Activated naive CD8-positive, alpha-beta T cell treated with anti-CD3 and anti-CD28 coated beads, Interleukin-2, amount 10 ng/mL, durations not matched to agents 7 days and 5 days (primary cell): ENCODE measurements around the gene CSNK2A2. TPM values are rescaled to one million over a fixed set of nuclear protein-coding genes. Genes with fewer than 3 reads are reported as not detected.

Source experiments
- ATAC-seq: fragments of 150-1000 bp; cut with Tn5 transposase; one replicate; pipeline ENCODE4 v1.10.0; 2021; ENCODE audit warnings: low read depth, moderate library complexity
- POLR2A ChIA-PET: fragments of 350-600 bp; sonication (Branson Sonifier 250); formaldehyde crosslinking; loops from one replicate; lab custom pipeline; 2021; ENCODE audit warnings: antibody characterized with exemption; lab: Charles Lee
- DNase-seq: peaks from one replicate; pipeline ENCODE4 v3.0.0; 2021
- H3K27ac Mint-ChIP-seq: one replicate; pipeline ENCODE4 v1.8.0; 2022; ENCODE audit warnings: mild to moderate bottlenecking, mixed read lengths
- H3K27me3 Mint-ChIP-seq: one replicate; pipeline ENCODE4 v1.8.0; 2022; ENCODE audit warnings: mild to moderate bottlenecking, moderate library complexity, mixed read lengths
- H3K36me3 Mint-ChIP-seq: one replicate; pipeline ENCODE4 v1.8.0; 2021; ENCODE audit warnings: mild to moderate bottlenecking, mixed read lengths
- H3K4me1 Mint-ChIP-seq: one replicate; pipeline ENCODE4 v1.8.0; 2021; ENCODE audit warnings: mixed read lengths
- H3K4me3 Mint-ChIP-seq: one replicate; pipeline ENCODE4 v1.8.0; 2022; ENCODE audit warnings: mild to moderate bottlenecking, moderate library complexity, mixed read lengths
- H3K9me3 Mint-ChIP-seq: one replicate; pipeline ENCODE4 v1.8.0; 2021; ENCODE audit warnings: mixed read lengths
- total RNA-seq, 2 experiments: library from RNA; stranded (reverse); gene quantifications; one replicate each; pipeline ENCODE4 v1.2.3, GENCODE V29; 2021

Gene CSNK2A2
- total RNA-seq, 2 experiments from 2014 or later, result 64.2 to 67.7 TPM

DNA sequence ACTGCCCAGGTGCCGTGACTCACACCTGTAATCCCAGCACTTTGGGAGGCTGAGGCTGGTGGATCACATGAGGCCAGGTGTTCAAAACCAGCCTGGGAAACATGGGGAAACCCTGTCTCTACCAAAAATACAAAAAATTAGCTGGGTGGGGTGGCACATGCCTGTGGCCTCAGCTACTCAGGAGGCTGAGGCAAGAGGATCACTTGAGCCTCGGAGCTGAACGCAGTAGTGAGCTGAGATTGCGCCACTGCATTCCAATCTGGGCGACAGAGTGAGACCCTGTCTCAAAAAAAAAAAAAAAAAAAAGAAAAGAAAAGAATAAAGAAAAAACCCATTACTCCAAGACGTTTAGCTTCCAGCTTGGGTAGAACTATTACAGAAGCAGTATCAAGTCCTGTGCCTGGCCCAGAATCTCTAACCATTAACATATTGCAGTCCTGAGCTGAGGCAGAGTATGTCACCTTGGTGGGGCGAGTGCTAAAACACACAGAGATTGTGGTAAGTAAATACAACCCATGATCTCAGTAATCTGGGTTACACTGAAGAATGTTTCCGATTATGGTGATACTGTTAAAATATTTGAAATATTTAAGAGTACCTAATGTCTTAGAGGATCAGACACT lies 45.5 kb downstream of the CSNK2A2 start:
- POLR2A ChIA-PET, result no interaction called here
- Mint-ChIP-seq H3K4me3 (no peak overlapping the region), H3K36me3 (no peaks in the 10 kb centered on the region), H3K9me3 (no peaks in the 10 kb centered on the region), H3K27me3 (no peaks in the 10 kb centered on the region), H3K27ac (no peak overlapping the region), H3K4me1 (no peaks in the 10 kb centered on the region)
- DNase-seq, result no peak
- ATAC-seq, result no peak

DNA sequence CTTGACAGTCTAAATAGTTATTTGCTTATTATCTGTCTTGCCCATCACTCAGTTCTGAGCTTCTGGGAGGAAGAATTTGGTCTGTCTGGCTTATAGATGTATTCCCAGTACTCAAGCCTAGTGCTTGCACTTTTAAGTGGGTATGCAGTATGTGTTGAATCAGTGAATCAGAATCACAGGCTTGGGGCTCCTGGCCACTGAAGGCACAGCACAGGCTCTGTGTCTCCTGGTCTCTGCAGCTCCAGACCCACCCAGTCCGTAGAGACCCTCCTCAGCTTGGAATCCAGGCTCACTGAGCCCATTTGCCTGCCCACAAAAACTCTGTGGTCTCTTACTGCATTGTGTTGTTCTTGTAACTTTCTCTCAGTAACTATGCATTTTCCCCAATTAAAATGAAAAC lies 49.4 kb downstream of the CSNK2A2 start:
- no peaks in the 10 kb centered on the region for H3K27me3 Mint-ChIP-seq
- ATAC-seq, result no peak
- no peak for DNase-seq
- no peaks in the 10 kb centered on the region for H3K4me1 Mint-ChIP-seq
- H3K27ac Mint-ChIP-seq, result no peak overlapping the region
- no peaks in the 10 kb centered on the region for H3K9me3 Mint-ChIP-seq
- no peak overlapping the region for H3K4me3 Mint-ChIP-seq
- POLR2A ChIA-PET, result no interaction called here
- peaks cover 8% of the 10 kb centered on the region for H3K36me3 Mint-ChIP-seq

DNA sequence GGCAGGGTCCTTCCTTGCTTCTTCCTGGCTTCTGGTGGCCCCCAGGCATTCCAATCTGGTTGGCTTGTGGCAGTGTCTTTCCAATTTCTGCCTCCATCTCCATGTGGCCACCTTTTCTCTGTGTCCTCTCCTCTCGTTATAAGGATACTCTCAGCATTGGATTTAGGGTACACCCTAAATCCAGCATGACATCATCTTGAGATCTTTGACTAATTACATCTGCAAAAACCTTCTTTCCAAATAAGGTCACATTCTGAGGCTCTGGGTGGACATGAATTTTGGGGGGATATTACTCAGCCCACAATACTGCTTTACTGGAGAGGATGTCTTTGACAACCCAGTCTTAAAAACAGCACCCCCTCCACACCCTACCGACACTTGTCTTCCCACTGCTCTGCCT lies 49.8 kb downstream of the CSNK2A2 start:
- POLR2A ChIA-PET, result no interaction called here
- Mint-ChIP-seq H3K4me1 (no peaks in the 10 kb centered on the region), H3K4me3 (no peak overlapping the region), H3K27me3 (no peaks in the 10 kb centered on the region), H3K36me3 (peaks cover 9% of the 10 kb centered on the region), H3K27ac (no peak overlapping the region), H3K9me3 (no peaks in the 10 kb centered on the region)
- ATAC-seq (no peak), DNase-seq (no peak)

DNA sequence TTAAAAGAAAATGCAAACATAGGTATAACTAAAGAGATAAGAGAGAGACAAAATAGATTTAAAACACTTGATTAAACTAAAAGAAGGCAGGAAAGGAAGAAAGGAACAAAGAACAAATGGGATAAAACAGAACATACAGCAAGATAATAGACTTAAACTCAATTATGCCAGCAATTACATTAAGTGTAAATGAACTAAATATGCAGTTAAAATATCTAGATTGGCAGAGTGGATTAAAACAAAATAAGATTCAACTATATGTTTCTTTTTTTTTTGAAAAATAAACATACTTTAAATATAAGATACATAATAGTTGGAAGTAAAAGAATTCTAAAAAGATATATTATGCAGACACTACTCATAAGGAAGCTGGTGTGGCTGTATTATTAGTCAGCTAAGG lies 59.1 kb downstream of the CSNK2A2 start:
- Mint-ChIP-seq H3K27me3 (no peaks in the 10 kb centered on the region), H3K27ac (no peak overlapping the region), H3K4me1 (no peaks in the 10 kb centered on the region), H3K9me3 (peaks cover 11% of the 10 kb centered on the region), H3K36me3 (peaks cover 29% of the 10 kb centered on the region), H3K4me3 (no peak overlapping the region)
- POLR2A ChIA-PET, result no interaction called here
- DNase-seq (no peak), ATAC-seq (no peak)

DNA sequence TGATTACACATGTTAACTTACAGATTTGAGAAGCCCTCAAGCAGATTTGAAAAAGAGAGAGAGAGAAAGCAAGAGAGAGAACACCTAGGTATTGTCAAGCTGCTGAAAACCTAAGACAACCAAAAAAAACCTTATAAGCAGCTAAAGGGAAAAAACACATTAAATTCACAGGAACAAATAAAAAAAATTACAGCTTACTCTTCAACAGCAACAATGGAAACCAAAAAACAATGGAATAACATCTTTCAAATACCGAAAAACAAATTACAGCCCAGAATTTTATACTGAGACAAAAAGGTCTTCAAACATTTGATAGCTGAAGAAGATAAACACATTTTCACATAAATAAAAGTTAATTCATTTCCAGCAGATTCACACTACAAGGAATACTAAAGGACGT lies 60.3 kb downstream of the CSNK2A2 start:
- H3K9me3 Mint-ChIP-seq, result peaks cover 11% of the 10 kb centered on the region
- no peaks in the 10 kb centered on the region for H3K27me3 Mint-ChIP-seq
- POLR2A ChIA-PET, result interaction anchor here (1.2 kb wide), 1 partner anchor 8 kb away, joined by 4 read pairs; no protein-coding TSS in a partner anchor
- ATAC-seq (no peak), DNase-seq (no peak)
- no peaks in the 10 kb centered on the region for H3K4me1 Mint-ChIP-seq
- H3K4me3 Mint-ChIP-seq, result no peak overlapping the region
- H3K27ac Mint-ChIP-seq, result no peak overlapping the region
- peaks cover 24% of the 10 kb centered on the region for H3K36me3 Mint-ChIP-seq

DNA sequence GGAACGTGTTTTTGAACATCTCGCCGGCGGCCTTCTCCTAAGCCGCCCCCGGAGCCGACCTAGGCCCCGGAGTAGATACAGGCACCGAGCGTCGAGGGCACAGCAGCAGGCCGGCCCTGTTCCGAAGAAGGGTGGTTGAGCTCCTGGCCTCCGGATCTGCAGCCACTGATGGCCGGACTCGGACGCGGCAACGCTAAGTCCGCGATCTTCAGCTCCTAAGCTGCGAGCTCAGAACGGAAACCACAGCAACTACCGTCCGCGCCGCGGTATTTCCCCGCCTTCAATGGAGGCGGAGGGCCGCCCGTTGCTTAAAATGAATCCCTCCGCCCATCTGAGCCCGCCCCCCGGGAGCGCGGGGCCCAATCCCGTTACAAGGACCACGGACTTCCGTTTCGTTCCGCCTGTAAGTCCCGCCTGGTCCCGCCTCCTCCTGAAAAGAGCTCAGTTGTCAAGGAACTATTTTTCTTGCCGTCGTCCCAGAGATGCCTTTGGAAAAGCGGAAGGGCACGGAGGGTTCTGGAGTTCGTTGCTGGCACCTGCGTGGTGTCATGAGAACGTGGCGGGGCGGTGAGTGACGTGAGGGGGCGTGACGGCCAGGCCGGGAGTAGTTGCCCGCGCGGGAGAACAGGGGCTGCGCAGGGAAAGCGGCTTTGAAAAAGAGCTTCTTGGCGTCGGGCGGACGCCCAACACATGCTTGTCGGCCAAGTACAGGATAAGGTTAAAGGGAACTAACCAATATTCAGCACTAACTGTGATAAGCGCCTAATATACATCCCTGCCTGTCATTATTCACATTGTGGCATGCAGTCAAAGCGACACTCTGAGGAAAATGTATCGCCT lies 68.6 kb downstream of the CSNK2A2 start, which contains the start of gene CFAP20:
Gene CFAP20 (minus strand): TSS at position 285 of the 840 bp plus-strand sequence. CDS start 266 bp downstream, at position 19.
- DNase-seq, result peak; percentile 95
- peak; percentile 93 for ATAC-seq
- Mint-ChIP-seq H3K9me3 (no peaks in the 10 kb centered on the region), H3K4me3 (peak within 1 kb of the TSS; percentile 98), H3K4me1 (peaks cover 34% of the 10 kb centered on the region), H3K27me3 (no peaks in the 10 kb centered on the region), H3K27ac (peak within 1 kb of the TSS; percentile 90), H3K36me3 (peaks cover 5% of the 10 kb centered on the region)
- POLR2A ChIA-PET, result interaction anchor here (0.6 to 1.9 kb wide), 16 partner anchors 8 to 499 kb away, joined by 3 to 8 read pairs (median 4); partner anchors contain the start of genes CSNK2A2, GINS3, USB1 and ZNF319

DNA sequence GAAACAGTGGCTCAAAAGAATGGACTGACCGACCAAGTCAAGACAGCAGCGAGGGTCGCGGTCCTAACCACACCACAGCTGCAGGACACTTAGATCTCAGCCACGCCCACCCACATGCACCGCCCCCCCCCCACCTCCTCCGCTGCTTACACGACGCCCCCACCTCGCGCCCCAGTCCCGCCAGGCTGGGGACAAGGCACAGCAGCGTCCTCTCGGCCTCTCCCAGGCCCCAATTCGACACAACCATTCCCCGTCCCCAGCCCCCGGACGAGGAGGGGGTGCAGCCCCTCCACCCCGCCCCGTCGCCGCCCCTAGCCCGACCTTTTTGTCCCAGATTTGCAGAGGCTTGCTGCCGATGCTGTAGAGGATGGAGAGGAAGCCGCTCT lies 69.2 kb downstream of the CSNK2A2 start:
- H3K27me3 Mint-ChIP-seq, result no peaks in the 10 kb centered on the region
- H3K9me3 Mint-ChIP-seq, result no peaks in the 10 kb centered on the region
- H3K4me1 Mint-ChIP-seq, result peaks cover 40% of the 10 kb centered on the region
- H3K27ac Mint-ChIP-seq, result peak overlapping the region; percentile 90
- DNase-seq (no peak), ATAC-seq (no peak)
- peak overlapping the region; percentile 98 for H3K4me3 Mint-ChIP-seq
- H3K36me3 Mint-ChIP-seq, result peaks cover 5% of the 10 kb centered on the region
- POLR2A ChIA-PET, result interaction anchor here (0.7 to 1.9 kb wide), 10 partner anchors 7 to 499 kb away, joined by 3 to 8 read pairs (median 4); partner anchors contain the start of genes USB1 and ZNF319

DNA sequence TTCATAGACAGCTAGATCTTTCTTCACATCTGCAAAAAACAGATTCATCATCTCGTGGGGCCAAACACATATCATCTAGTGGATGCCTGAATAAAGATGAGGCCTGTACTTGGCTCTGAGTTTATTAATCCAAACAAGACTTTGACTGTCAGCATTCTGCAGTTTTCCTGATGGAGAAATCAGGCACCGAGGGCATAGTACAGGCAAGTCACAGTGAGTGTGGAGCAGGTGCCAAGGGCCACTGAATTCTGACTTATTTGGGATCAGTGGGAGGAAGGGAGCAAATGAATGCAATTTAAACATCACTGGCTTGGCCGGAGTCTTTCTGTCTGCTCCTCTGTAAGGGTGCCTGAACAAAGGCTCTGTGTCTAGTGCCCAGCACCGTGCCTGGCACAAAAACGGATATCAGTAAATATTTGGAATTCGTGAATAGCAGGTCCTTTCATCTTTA lies 69.7 kb downstream of the CSNK2A2 start:
- H3K27ac Mint-ChIP-seq, result peak overlapping the region; percentile 90
- peaks cover 42% of the 10 kb centered on the region for H3K4me1 Mint-ChIP-seq

DNA sequence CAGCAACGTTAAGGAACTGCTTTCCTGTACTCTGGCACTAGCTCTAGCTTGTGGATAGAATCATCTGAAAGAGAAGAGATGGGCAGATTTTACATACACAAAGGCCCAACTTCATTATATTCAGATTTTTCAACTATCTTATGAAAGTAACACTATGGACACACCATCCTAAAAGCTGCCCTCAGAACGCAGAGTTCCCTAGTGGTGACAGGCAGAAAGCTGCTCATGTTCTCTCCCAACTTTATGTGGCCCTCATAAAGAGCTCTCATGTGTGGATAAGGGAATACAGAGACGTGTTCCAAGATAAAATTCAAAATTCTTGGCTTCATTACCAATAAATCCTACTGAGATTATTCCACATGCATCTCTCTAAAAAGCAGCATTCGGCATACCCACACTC lies 70.3 kb downstream of the CSNK2A2 start:
- H3K4me1 Mint-ChIP-seq, result peaks cover 42% of the 10 kb centered on the region
- no peak for DNase-seq
- H3K4me3 Mint-ChIP-seq, result peak overlapping the region; percentile 98
- no peaks in the 10 kb centered on the region for H3K9me3 Mint-ChIP-seq
- POLR2A ChIA-PET, result interaction anchor here (0.8 kb wide), 1 partner anchor 103 kb away, joined by 6 read pairs; the partner anchor contains the start of gene MMP15
- ATAC-seq, result no peak
- no peaks in the 10 kb centered on the region for H3K27me3 Mint-ChIP-seq
- peak overlapping the region; percentile 90 for H3K27ac Mint-ChIP-seq
- H3K36me3 Mint-ChIP-seq, result peaks cover 5% of the 10 kb centered on the region

More for the DNA sequence above, 69.7 kb downstream of the CSNK2A2 start:
- H3K9me3 Mint-ChIP-seq, result no peaks in the 10 kb centered on the region
- POLR2A ChIA-PET, result interaction anchor here (1.9 kb wide), 1 partner anchor 11 kb away, joined by 4 read pairs; no protein-coding TSS in a partner anchor
- H3K36me3 Mint-ChIP-seq, result peaks cover 5% of the 10 kb centered on the region
- DNase-seq (no peak), ATAC-seq (no peak)
- no peaks in the 10 kb centered on the region for H3K27me3 Mint-ChIP-seq
- H3K4me3 Mint-ChIP-seq, result peak overlapping the region; percentile 98

DNA sequence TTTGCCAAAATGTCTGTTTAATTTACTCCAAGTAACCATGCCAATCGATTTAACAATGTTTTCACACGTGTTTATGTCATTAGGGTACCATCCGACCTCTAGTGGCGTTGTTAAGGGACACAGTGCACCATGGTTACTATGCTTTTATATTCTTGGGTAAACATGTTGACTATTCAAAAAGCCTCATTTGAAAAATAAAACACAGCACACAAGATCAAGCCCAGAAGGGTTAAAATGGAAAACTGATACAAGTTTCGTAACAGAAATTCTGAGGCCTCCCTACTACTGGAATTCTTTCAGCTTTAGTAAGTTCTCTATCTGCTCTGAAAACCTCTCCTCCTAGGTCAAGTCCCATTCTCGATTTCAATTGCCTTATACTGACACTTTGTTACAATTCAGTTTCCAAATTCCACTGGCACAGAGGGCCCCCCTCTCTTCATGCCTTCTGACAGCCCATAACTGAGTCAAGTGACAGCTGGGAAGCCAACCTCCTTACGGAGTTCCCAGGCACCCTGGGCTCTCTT lies 70.8 kb downstream of the CSNK2A2 start:
- Mint-ChIP-seq H3K27ac (peak overlapping the region; percentile 6), H3K4me3 (peak overlapping the region; percentile 98), H3K9me3 (no peaks in the 10 kb centered on the region), H3K36me3 (peaks cover 5% of the 10 kb centered on the region), H3K27me3 (no peaks in the 10 kb centered on the region), H3K4me1 (peaks cover 42% of the 10 kb centered on the region)
- DNase-seq (no peak), ATAC-seq (no peak)
- POLR2A ChIA-PET, result interaction anchor here (0.8 kb wide), 1 partner anchor 102 kb away, joined by 6 read pairs; the partner anchor contains the start of gene MMP15

DNA sequence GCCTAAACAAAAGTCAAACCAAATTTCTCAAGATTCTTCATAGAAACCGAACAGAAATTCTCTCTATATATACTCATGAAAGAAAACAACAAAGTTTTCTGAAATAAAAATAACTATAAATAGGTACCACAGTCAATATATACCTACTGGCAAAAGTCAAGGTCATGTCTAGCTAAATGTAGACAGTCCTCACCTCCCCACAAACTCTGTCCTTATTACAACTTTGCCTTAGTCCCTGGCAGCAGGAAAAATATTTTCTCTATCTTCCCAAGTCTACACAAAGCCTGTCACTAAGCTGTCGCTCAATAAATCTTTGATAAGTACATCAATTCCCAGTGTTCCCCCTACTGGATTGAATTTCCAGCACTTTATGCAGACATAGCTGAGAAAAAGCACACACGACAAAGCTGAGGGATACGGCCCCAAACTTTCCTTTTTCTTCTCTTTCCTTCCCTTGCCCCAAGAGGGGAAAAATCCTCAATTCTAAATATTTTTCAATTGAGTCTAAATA lies 71.4 kb downstream of the CSNK2A2 start:
- Mint-ChIP-seq H3K4me3 (peak overlapping the region; percentile 98), H3K9me3 (no peaks in the 10 kb centered on the region), H3K27ac (no peak overlapping the region), H3K36me3 (peaks cover 5% of the 10 kb centered on the region), H3K4me1 (peaks cover 45% of the 10 kb centered on the region), H3K27me3 (no peaks in the 10 kb centered on the region)
- no peak for ATAC-seq
- POLR2A ChIA-PET, result no interaction called here
- DNase-seq, result no peak

DNA sequence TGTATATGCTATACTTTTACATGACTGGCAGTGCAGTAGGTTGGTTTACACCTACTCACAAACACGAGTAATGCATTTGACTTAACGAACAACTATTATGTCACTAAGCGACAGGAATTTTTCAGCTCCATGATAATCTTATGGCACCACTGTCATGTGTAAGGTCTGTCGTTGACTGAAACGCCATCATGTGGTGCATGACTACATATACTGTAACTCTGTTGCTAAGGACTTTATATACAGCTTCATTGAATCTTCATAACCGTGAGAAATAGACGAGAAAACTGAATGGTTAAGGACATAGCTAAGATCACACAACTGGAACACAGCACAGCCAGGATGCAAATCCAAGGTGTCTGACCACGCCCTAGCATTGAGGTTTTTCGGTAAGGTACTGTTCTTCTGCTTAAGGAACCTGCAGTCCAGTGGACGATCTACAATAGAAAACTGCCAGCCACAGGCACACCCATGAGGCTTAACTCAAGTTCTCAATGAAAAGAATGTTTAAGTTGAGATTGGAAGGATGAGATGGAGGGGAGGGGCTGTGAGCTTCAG lies 72.0 kb downstream of the CSNK2A2 start:
- Mint-ChIP-seq H3K27me3 (no peaks in the 10 kb centered on the region), H3K4me3 (no peak overlapping the region), H3K4me1 (peaks cover 46% of the 10 kb centered on the region), H3K36me3 (peaks cover 5% of the 10 kb centered on the region), H3K9me3 (no peaks in the 10 kb centered on the region), H3K27ac (no peak overlapping the region)
- ATAC-seq (no peak), DNase-seq (no peak)
- POLR2A ChIA-PET, result no interaction called here

DNA sequence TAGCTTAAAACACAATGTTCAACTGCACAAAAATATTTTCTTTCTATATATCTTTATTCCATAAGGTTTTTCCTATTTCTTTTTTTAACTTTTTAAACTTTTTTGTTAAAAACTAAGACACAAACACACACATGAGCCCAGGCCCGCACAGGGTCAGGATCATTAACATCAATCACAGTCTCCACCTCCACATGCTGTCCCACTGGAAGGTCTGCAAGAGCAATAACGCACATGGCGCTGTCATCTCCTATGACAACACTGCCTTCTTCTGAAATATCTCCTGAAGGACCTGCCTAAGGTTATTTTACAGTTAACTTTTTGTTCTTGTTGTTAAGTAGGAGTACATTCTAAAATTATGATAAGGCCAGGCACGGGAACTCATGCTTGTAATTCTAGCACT lies 72.9 kb downstream of the CSNK2A2 start:
- Mint-ChIP-seq H3K36me3 (peaks cover 6% of the 10 kb centered on the region), H3K4me3 (no peak overlapping the region), H3K4me1 (peaks cover 49% of the 10 kb centered on the region), H3K9me3 (no peaks in the 10 kb centered on the region), H3K27me3 (no peaks in the 10 kb centered on the region), H3K27ac (no peak overlapping the region)
- DNase-seq, result no peak
- no peak for ATAC-seq
- POLR2A ChIA-PET, result no interaction called here
